Glutamatergic neuron (in vitro differentiated cells): Measurements from ENCODE around the gene MAP3K1. TPM values are rescaled to one million over a fixed set of nuclear protein-coding genes. Genes with fewer than 3 reads are reported as not detected.

Experiments used
- DNase-seq: peaks from one replicate; pipeline ENCODE4 v3.0.0; 2022
- H3K27ac Mint-ChIP-seq: one replicate; pipeline ENCODE4 v1.8.0; 2020; ENCODE audit warnings: mild to moderate bottlenecking, mixed read lengths, inconsistent platforms; ENCODE audit not compliant: unreplicated experiment
- H3K27me3 Mint-ChIP-seq: one replicate; pipeline ENCODE4 v1.8.0; 2020; ENCODE audit warnings: mild to moderate bottlenecking, moderate library complexity, mixed read lengths, inconsistent platforms; ENCODE audit not compliant: unreplicated experiment
- H3K36me3 Mint-ChIP-seq: one replicate; pipeline ENCODE4 v1.8.0; 2020; ENCODE audit warnings: mild to moderate bottlenecking, mixed read lengths, inconsistent platforms; ENCODE audit not compliant: unreplicated experiment
- H3K4me1 Mint-ChIP-seq: one replicate; pipeline ENCODE4 v1.8.0; 2020; ENCODE audit warnings: mild to moderate bottlenecking, low read depth, mixed read lengths, inconsistent platforms; ENCODE audit not compliant: unreplicated experiment
- H3K4me3 Mint-ChIP-seq: one replicate; pipeline ENCODE4 v1.8.0; 2020; ENCODE audit warnings: mild to moderate bottlenecking, mixed read lengths, inconsistent platforms; ENCODE audit not compliant: unreplicated experiment
- H3K9me3 Mint-ChIP-seq: one replicate; pipeline ENCODE4 v1.8.0; 2020; ENCODE audit warnings: mild to moderate bottlenecking, moderate library complexity, mixed read lengths, inconsistent platforms; ENCODE audit not compliant: unreplicated experiment
- CTCF ChIP-seq: fragments of 200-600 bp; sonication (generic); IDR thresholded peaks from one replicate; pipeline ENCODE4 v1.5.0; 2021; ENCODE audit not compliant: partially characterized antibody, unreplicated experiment
- total RNA-seq: library from RNA; stranded (reverse); fragmentation: NEBNext Ultra II Directional; extraction: Animal tissue kit (Norgen Biotek cat#: 25700); gene quantifications from one replicate; pipeline ENCODE4 v1.2.1, GENCODE V29; 2021; ENCODE audit not compliant: unreplicated experiment

Gene MAP3K1
- total RNA-seq, 1 donor from 2014 or later: 10.1 TPM

- H3K36me3 Mint-ChIP-seq: no peaks in the 10 kb centered on the region
- H3K4me1 Mint-ChIP-seq: no peaks in the 10 kb centered on the region
- no peak for TF ChIP-seq CTCF
- no peak overlapping the region for H3K4me3 Mint-ChIP-seq
- no peak overlapping the region for H3K27ac Mint-ChIP-seq
- no peak for DNase-seq
- H3K9me3 Mint-ChIP-seq: no peaks in the 10 kb centered on the region
- peaks cover 2% of the 10 kb centered on the region for H3K27me3 Mint-ChIP-seq
Measured at GRCh38 chr5:56783261-56783660, 32.1 kb upstream of the MAP3K1 start.

GRCh38 chr5:56786346-56786745 is 29.0 kb upstream of the MAP3K1 start:
- no peak for DNase-seq
- no peaks in the 10 kb centered on the region for H3K36me3 Mint-ChIP-seq
- no peak for TF ChIP-seq CTCF
- H3K27me3 Mint-ChIP-seq: no peaks in the 10 kb centered on the region
- no peak overlapping the region for H3K27ac Mint-ChIP-seq
- H3K4me1 Mint-ChIP-seq: no peaks in the 10 kb centered on the region
- H3K4me3 Mint-ChIP-seq: no peak overlapping the region
- H3K9me3 Mint-ChIP-seq: no peaks in the 10 kb centered on the region

DNA sequence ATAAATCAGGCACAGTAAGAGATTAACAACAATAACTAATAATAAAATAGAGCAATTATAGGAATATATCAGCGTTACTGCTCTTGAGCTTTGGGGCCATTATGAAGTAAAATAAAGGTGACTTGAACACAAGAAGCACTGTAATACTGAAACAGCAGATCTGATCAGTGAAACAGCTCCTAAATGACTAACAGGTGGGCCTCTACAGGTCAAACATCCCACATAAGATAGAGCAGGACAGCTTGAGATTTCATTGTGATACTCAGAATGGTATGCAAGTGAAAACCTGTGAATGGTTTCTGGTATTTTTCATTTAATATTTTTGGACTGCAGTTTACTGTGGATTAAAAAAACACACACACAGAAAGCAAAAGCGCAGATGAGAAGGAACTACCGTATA is 24.0 kb upstream of the MAP3K1 start:
- H3K27me3 Mint-ChIP-seq: no peaks in the 10 kb centered on the region
- H3K27ac Mint-ChIP-seq: no peak overlapping the region
- no peak for TF ChIP-seq CTCF
- H3K9me3 Mint-ChIP-seq: peaks cover 1% of the 10 kb centered on the region
- no peak for DNase-seq
- H3K36me3 Mint-ChIP-seq: no peaks in the 10 kb centered on the region
- no peak overlapping the region for H3K4me3 Mint-ChIP-seq
- no peaks in the 10 kb centered on the region for H3K4me1 Mint-ChIP-seq

DNA sequence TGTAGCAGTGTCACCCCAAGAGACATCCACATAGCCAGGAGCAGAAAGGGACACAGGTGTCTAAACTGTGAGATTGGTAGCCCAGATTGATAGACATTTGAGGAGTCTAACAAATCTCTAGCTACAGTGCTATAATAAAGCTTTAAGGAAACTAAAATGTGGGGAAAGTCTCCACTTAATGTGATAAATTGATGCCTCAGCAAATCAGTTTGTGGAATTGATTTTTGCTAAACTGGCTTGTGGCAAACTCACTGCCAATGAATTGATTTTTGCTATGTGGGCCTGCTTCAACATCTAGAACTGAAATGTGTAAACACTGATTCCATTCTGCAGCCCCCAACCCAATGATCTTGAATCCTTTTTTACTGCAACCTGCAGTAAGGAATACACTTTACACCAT is 16.8 kb upstream of the MAP3K1 start:
- TF ChIP-seq CTCF: no peak
- H3K27ac Mint-ChIP-seq: no peak overlapping the region

DNA sequence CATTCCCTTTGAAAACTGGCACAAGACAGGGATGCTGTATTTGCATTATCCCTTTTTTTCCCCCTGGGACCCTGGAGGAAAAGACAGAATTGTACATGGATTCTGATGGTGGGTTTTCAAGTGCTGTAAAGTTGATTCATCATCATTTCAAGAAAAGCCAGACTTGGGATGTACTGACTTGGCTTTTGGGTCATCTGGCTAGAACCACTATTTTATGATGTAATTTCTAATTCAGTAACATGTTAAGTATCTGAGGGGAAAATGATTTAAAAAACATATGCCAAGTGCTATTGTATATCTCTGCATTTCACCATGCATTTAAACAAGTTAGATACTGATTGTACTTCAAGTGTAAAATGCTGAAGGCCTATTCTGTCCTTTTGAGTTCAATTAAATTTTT is 15.2 kb upstream of the MAP3K1 start:
- peak overlapping the region; percentile 82 for H3K27ac Mint-ChIP-seq
- no peak overlapping the region for H3K4me3 Mint-ChIP-seq
- H3K9me3 Mint-ChIP-seq: peaks cover 3% of the 10 kb centered on the region
- TF ChIP-seq CTCF: no peak
- H3K27me3 Mint-ChIP-seq: peaks cover 5% of the 10 kb centered on the region
- H3K4me1 Mint-ChIP-seq: peaks cover 36% of the 10 kb centered on the region
- DNase-seq: no peak
- H3K36me3 Mint-ChIP-seq: no peaks in the 10 kb centered on the region

More for the DNA sequence above, 16.8 kb upstream of the MAP3K1 start:
- no peak overlapping the region for H3K4me3 Mint-ChIP-seq
- H3K9me3 Mint-ChIP-seq: peaks cover 3% of the 10 kb centered on the region
- no peaks in the 10 kb centered on the region for H3K36me3 Mint-ChIP-seq
- peaks cover 33% of the 10 kb centered on the region for H3K4me1 Mint-ChIP-seq
- H3K27me3 Mint-ChIP-seq: peaks cover 5% of the 10 kb centered on the region
- no peak for DNase-seq
